ENCODE results near the gene CHRNA5. TPM values are rescaled to one million over a fixed set of nuclear protein-coding genes. Genes with fewer than 3 reads are reported as not detected.

CHRNA5 gene
- total and polyA plus RNA-seq, 2 donors from 2014 or later = 0.41 to 0.76 TPM

DNA sequence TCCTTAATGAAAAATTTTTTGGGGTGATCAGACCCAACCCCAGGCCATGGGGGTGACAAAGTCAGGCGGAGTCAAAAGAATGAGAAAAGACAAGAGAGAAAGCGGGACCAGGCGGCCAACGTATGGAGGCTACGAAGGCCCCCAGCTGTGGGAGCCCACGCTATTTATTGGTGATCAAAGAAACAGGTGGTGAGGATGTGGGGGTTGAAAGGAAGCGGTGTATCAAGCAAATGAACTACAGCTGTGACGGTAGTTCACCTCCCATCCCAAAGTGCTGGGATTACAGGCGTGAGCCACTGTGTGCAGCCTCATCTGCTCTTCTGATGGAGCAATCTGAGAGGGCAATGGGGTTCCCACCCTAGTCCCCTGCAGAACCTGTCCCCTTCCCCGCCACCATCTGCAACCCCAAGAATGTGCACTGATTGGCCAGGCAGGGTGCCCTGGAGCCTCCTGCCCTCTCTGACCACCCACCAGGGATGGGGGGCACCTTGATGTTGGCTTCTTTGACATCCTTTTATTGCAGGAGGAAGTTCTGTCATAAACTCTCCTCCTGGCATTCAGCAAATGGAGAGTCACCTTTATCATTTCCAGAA is 56.6 kb downstream of the CHRNA5 start:
- intact Hi-C loops (cut with DNase I) = loop anchor here (5.0 kb wide), 1 partner anchor 90 kb away; no protein-coding TSS in a partner anchor
- Histone ChIP-seq H3K27me3 (ENCODE audit: control insufficient read depth, insufficient read depth, low read length) (peaks cover 3% of the 10 kb centered on the region), H3K4me1 (ENCODE audit: control insufficient read depth in 2 of 3, insufficient read depth in 2 of 3, low read depth in 1 of 3, low read length in 3 of 3) (no peaks in the 10 kb centered on the region), H3K9me3 (ENCODE audit: control insufficient read depth in 2 of 3, insufficient read depth in 1 of 3, low read length in 3 of 3) (no peaks in the 10 kb centered on the region), H3K4me3 (ENCODE audit: low read length in 3 of 3) (no peak overlapping the region), H3K9ac (ENCODE audit: low read length in 3 of 3) (no peak overlapping the region), H3K27ac (ENCODE audit: low read depth in 2 of 2, low read length in 2 of 2) (no peak overlapping the region), H3K36me3 (ENCODE audit: control insufficient read depth in 2 of 3, insufficient read depth in 3 of 3, low read length in 3 of 3) (no peaks in the 10 kb centered on the region)
- DNase-seq (no peak), FAIRE-seq (no peak)
- TF ChIP-seq CTCF (IDR thresholded peaks at IDR 0.05; ENCODE audit: borderline replicate concordance, extremely low read depth, insufficient read depth) = no peak

GRCh38 chr15:78623786-78624497 is 58.6 kb downstream of the CHRNA5 start:
- DNase-seq = no peak
- no peak for TF ChIP-seq CTCF (IDR thresholded peaks at IDR 0.05; ENCODE audit: borderline replicate concordance, extremely low read depth, insufficient read depth)

DNA sequence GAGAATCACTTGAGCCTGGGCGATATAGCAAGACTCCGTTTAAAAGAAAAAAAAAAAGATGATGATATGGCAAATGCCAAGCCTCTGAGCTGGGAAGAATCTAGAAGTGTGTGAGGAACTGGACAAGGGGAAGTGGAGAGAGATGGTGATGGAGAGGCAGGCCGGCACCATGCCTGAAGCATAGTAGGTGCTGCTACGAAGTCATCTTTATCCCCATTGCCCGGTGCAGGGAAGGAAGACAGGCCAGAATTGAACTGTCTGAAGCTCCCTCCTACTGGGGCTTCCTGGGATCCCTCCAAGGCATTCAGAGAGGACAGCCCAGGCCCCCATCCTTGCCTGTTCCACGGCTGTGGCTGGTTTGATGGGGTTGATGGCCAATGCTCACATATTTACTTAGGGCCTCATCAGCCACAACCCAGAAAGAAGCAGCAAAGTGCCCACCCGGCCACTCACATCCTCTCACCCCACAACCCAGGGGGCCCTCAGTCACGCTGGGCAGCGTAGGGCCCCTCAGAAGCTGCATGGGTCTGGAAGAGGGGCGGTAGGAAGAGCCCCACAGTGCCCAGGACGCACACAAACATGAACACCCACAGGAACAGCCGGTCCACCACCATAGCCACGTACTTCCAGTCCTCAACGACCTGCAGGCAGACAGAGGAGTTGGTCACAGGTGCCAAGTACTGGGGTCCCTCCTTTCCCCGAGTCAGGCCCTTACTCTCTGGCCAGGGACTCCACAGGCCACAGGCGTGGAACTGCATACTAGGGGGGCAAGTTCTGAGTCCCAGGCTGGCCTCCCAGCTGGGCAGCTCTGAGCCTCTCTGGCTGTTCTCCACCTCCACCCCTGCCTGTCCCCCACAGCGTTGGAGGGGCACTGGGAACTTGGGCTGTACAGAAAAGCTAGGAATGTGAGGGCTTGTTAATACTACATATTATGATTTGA is 59.6 kb downstream of the CHRNA5 start:
- no peak for DNase-seq
- intact Hi-C loops (cut with DNase I) = loop anchor here (5.0 kb wide), 1 partner anchor 87 kb away; no protein-coding TSS in a partner anchor
- Histone ChIP-seq H3K4me1 (ENCODE audit: control insufficient read depth in 2 of 3, insufficient read depth in 2 of 3, low read depth in 1 of 3, low read length in 3 of 3) (no peaks in the 10 kb centered on the region), H3K27me3 (ENCODE audit: control insufficient read depth, insufficient read depth, low read length) (no peaks in the 10 kb centered on the region), H3K9ac (ENCODE audit: low read length in 3 of 3) (no peak overlapping the region), H3K36me3 (ENCODE audit: control insufficient read depth in 2 of 3, insufficient read depth in 3 of 3, low read length in 3 of 3) (no peaks in the 10 kb centered on the region), H3K4me3 (ENCODE audit: low read length in 3 of 3) (no peak overlapping the region), H3K27ac (ENCODE audit: low read depth in 2 of 2, low read length in 2 of 2) (no peak overlapping the region), H3K9me3 (ENCODE audit: control insufficient read depth in 2 of 3, insufficient read depth in 1 of 3, low read length in 3 of 3) (no peaks in the 10 kb centered on the region)
- TF ChIP-seq CTCF (IDR thresholded peaks at IDR 0.05; ENCODE audit: borderline replicate concordance, extremely low read depth, insufficient read depth) = no peak
- no peak for FAIRE-seq

More at GRCh38 chr15:78623786-78624497, 58.6 kb downstream of the CHRNA5 start:
- H3K4me3 ChIP-seq (ENCODE audit: low read length in 3 of 3) = no peak overlapping the region
- H3K27me3 ChIP-seq (ENCODE audit: control insufficient read depth, insufficient read depth, low read length) = peaks cover 2% of the 10 kb centered on the region
- H3K9ac ChIP-seq (ENCODE audit: low read length in 3 of 3) = no peak overlapping the region
- H3K27ac ChIP-seq (ENCODE audit: low read depth in 2 of 2, low read length in 2 of 2) = no peak overlapping the region
- FAIRE-seq = no peak
- no peaks in the 10 kb centered on the region for H3K36me3 ChIP-seq (ENCODE audit: control insufficient read depth in 2 of 3, insufficient read depth in 3 of 3, low read length in 3 of 3)
- intact Hi-C loops (cut with DNase I) = loop anchor here (5.0 kb wide), 1 partner anchor 88 kb away; no protein-coding TSS in a partner anchor
- no peaks in the 10 kb centered on the region for H3K4me1 ChIP-seq (ENCODE audit: control insufficient read depth in 2 of 3, insufficient read depth in 2 of 3, low read depth in 1 of 3, low read length in 3 of 3)
- H3K9me3 ChIP-seq (ENCODE audit: control insufficient read depth in 2 of 3, insufficient read depth in 1 of 3, low read length in 3 of 3) = no peaks in the 10 kb centered on the region
